ENCODE data around the gene NR3C2.

GRCh38 chr4:148145475-148145874 is 296.7 kb downstream of the NR3C2 start:
- TF ChIP-seq CTCF (IDR thresholded peaks at IDR 0.05; ENCODE audit: low read length) (no peak), EZH2 (IDR thresholded peaks at IDR 0.05; ENCODE audit: borderline replicate concordance, low read length) (no peak)

Data from OCI-LY1 (cell line).